Neural progenitor cell (in vitro differentiated cells): ENCODE measurements around the gene POLR1C.

ENCODE experiments used
- CTCF ChIP-seq: fragments of 200-600 bp; sonication (generic); IDR thresholded peaks from 2 replicates; pipeline ENCODE4 v1.5.1; 2017; ENCODE audit warnings: antibody characterized with exemption, mild to moderate bottlenecking
- EZH2 ChIP-seq: fragments of 200-600 bp; sonication (generic); IDR thresholded peaks from 2 replicates; pipeline ENCODE4 v1.6.1; 2017; ENCODE audit warnings: antibody characterized with exemption, mild to moderate bottlenecking, moderate library complexity

- no peak for TF ChIP-seq CTCF
- TF ChIP-seq EZH2, result no peak
Observed at GRCh38 chr6:43494766-43495165, 22.1 kb upstream of the POLR1C start.
